Neutrophil (primary cell): ENCODE measurements around the gene MYO16.

Source experiments
- H3K27ac ChIP-seq: fragments of 200-600 bp; sonication (generic); 2 replicates; pipeline ENCODE4 v1.5.1; 2016; ENCODE audit warnings: mild to moderate bottlenecking, moderate library complexity
- H3K27me3 ChIP-seq: fragments of 200-600 bp; sonication (generic); 2 replicates; pipeline ENCODE4 v1.6.0; 2016; ENCODE audit warnings: mild to moderate bottlenecking
- H3K36me3 ChIP-seq: fragments of 200-600 bp; sonication (generic); 2 replicates; pipeline ENCODE4 v1.5.1; 2017
- H3K4me1 ChIP-seq, 2 experiments: fragments of 200-600 bp in 1 of 2; sonication (generic) in 1 of 2; 1 replicate in 1 of 2; 2 replicates in 1 of 2; pipeline versions ENCODE4 v1.5.1 to v1.6.1; 2013 to 2016; ENCODE audit warnings: low read depth in 1 of 2, low read length in 1 of 2, mild to moderate bottlenecking in 1 of 2, moderate library complexity in 1 of 2; ENCODE audit not compliant: control insufficient read depth in 1 of 2, insufficient read depth in 1 of 2
- H3K4me3 ChIP-seq, 2 experiments: fragments of 200-600 bp in 1 of 2; sonication (generic) in 1 of 2; 1 replicate in 1 of 2; 2 replicates in 1 of 2; pipeline ENCODE4 v1.5.1; 2013 to 2016; ENCODE audit warnings: low read depth in 1 of 2, low read length in 1 of 2, mild to moderate bottlenecking in 1 of 2, moderate library complexity in 1 of 2
- H3K9me3 ChIP-seq: fragments of 200-600 bp; sonication (generic); 2 replicates; pipeline ENCODE4 v1.5.1; 2016
- TF ChIP-seq, protein P1 (sequence below): fragments of 200-600 bp; sonication (generic); IDR thresholded peaks from 2 replicates; pipeline ENCODE4 v1.5.1; 2016; ENCODE audit warnings: antibody characterized with exemption

Gene MYO16

GRCh38 chr13:109198585-109198984 lies 569.2 kb downstream of the MYO16 start:
- Histone ChIP-seq H3K4me1 (no peaks in the 10 kb centered on the region), H3K27me3 (no peaks in the 10 kb centered on the region), H3K4me3 (no peak overlapping the region), H3K36me3 (no peaks in the 10 kb centered on the region), H3K27ac (no peak overlapping the region), H3K9me3 (no peaks in the 10 kb centered on the region)
- TF ChIP-seq, protein P1, sequence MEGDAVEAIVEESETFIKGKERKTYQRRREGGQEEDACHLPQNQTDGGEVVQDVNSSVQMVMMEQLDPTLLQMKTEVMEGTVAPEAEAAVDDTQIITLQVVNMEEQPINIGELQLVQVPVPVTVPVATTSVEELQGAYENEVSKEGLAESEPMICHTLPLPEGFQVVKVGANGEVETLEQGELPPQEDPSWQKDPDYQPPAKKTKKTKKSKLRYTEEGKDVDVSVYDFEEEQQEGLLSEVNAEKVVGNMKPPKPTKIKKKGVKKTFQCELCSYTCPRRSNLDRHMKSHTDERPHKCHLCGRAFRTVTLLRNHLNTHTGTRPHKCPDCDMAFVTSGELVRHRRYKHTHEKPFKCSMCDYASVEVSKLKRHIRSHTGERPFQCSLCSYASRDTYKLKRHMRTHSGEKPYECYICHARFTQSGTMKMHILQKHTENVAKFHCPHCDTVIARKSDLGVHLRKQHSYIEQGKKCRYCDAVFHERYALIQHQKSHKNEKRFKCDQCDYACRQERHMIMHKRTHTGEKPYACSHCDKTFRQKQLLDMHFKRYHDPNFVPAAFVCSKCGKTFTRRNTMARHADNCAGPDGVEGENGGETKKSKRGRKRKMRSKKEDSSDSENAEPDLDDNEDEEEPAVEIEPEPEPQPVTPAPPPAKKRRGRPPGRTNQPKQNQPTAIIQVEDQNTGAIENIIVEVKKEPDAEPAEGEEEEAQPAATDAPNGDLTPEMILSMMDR: no peak

DNA sequence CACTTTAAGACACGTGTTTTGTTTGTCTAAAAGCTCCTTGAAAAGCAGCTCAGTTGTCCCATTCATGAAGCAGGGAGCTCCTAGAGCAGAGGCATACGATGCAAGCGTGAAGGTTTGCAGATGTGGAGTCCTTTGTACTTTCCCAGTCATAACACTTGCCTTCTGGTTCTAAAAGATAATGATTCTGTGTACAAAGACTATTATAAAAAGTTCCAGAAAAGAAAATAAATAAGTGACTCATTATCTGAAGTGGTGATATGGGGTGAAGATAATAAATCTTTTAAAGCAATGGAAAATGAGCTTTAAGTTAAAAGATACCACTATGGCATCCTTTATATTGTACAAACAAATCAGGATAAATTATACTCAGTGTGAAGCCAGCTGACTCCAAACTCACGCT lies 569.9 kb downstream of the MYO16 start:
- TF ChIP-seq, protein P1: no peak
- no peak overlapping the region for H3K27ac ChIP-seq
- H3K9me3 ChIP-seq: no peaks in the 10 kb centered on the region
- no peak overlapping the region for H3K4me3 ChIP-seq
- H3K4me1 ChIP-seq: no peaks in the 10 kb centered on the region
- no peaks in the 10 kb centered on the region for H3K27me3 ChIP-seq
- no peaks in the 10 kb centered on the region for H3K36me3 ChIP-seq

GRCh38 chr13:109200556-109200955 lies 571.1 kb downstream of the MYO16 start:
- TF ChIP-seq, protein P1: no peak
- H3K36me3 ChIP-seq: no peaks in the 10 kb centered on the region
- H3K4me1 ChIP-seq: no peaks in the 10 kb centered on the region
- no peaks in the 10 kb centered on the region for H3K27me3 ChIP-seq
- H3K27ac ChIP-seq: no peak overlapping the region
- no peaks in the 10 kb centered on the region for H3K9me3 ChIP-seq
- H3K4me3 ChIP-seq: no peak overlapping the region

- Histone ChIP-seq H3K4me3 (no peak overlapping the region), H3K4me1 (no peaks in the 10 kb centered on the region), H3K27ac (no peak overlapping the region), H3K27me3 (no peaks in the 10 kb centered on the region), H3K36me3 (no peaks in the 10 kb centered on the region), H3K9me3 (no peaks in the 10 kb centered on the region)
- TF ChIP-seq, protein P1: no peak
Observed at GRCh38 chr13:109203587-109203986, 574.2 kb downstream of the MYO16 start.

- no peak overlapping the region for H3K4me3 ChIP-seq
- H3K9me3 ChIP-seq: no peaks in the 10 kb centered on the region
- TF ChIP-seq, protein P1: no peak
- no peaks in the 10 kb centered on the region for H3K36me3 ChIP-seq
- no peaks in the 10 kb centered on the region for H3K27me3 ChIP-seq
- no peaks in the 10 kb centered on the region for H3K4me1 ChIP-seq
- no peak overlapping the region for H3K27ac ChIP-seq
Observed at GRCh38 chr13:109204252-109204651, 574.8 kb downstream of the MYO16 start.

DNA sequence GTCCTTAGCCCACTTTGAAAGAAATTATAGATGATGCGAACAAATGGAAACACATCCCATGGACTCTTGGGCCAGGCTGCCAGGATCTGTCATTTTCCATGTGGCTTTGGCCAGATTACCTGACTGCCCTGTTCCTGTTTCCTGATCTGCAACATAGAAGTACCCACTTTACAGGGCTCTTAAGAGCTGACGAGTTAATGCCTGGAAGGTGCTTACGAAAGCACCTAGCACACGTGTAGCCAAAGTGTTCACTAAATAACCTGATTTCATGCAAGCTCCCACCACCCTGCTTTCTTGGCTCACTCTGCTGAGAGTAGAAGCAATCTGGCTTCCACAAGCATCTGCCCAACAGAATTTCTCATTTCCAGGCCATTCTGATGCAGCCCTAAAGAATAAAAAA lies 575.2 kb downstream of the MYO16 start:
- no peak overlapping the region for H3K27ac ChIP-seq
- no peaks in the 10 kb centered on the region for H3K9me3 ChIP-seq
- no peak overlapping the region for H3K4me3 ChIP-seq
- TF ChIP-seq, protein P1: no peak
- no peaks in the 10 kb centered on the region for H3K36me3 ChIP-seq
- H3K4me1 ChIP-seq: no peaks in the 10 kb centered on the region
- no peaks in the 10 kb centered on the region for H3K27me3 ChIP-seq
